Ishikawa (cell line): ENCODE data around the gene PCIF1.

Source experiments
- CEBPB ChIP-seq: IDR thresholded peaks from 2 replicates; pipeline ENCODE4 v1.6.1; 2012
- CREB1 ChIP-seq: IDR thresholded peaks from 2 replicates; pipeline ENCODE4 v1.6.1; 2012; ENCODE audit warnings: low read depth
- EGR1 ChIP-seq: IDR thresholded peaks from 2 replicates; pipeline ENCODE4 v1.6.1; 2012
- EP300 ChIP-seq: IDR thresholded peaks from 2 replicates; pipeline ENCODE4 v1.6.1; 2012; ENCODE audit warnings: borderline replicate concordance
- FOXM1 ChIP-seq: IDR thresholded peaks from 2 replicates; pipeline ENCODE4 v1.6.1; 2012; ENCODE audit warnings: low read depth, borderline replicate concordance
- NFIC ChIP-seq: IDR thresholded peaks from 2 replicates; pipeline ENCODE4 v1.6.1; 2012
- RAD21 ChIP-seq: IDR thresholded peaks from 2 replicates; pipeline ENCODE4 v1.6.1; 2012; ENCODE audit warnings: low read depth
- TAF1 ChIP-seq: IDR thresholded peaks from 2 replicates; pipeline ENCODE4 v1.6.1; 2012; ENCODE audit warnings: low read depth, mild to moderate bottlenecking
- TCF12 ChIP-seq: IDR thresholded peaks from 2 replicates; pipeline ENCODE4 v1.6.1; 2012; ENCODE audit warnings: low read depth
- TEAD4 ChIP-seq: IDR thresholded peaks from 2 replicates; pipeline ENCODE4 v1.6.1; 2012
- YY1 ChIP-seq: IDR thresholded peaks from 2 replicates; pipeline ENCODE4 v1.6.1; 2012; ENCODE audit warnings: low read depth
- ZBTB7A ChIP-seq: IDR thresholded peaks from 2 replicates; pipeline ENCODE4 v1.6.1; 2012; ENCODE audit warnings: low read depth
- TF ChIP-seq, protein P1 (sequence below): IDR thresholded peaks from 2 replicates; pipeline ENCODE4 v1.6.1; 2012
- TF ChIP-seq, protein P2 (sequence below): IDR thresholded peaks from 2 replicates; pipeline ENCODE4 v1.6.1; 2012; ENCODE audit warnings: low read depth, mild to moderate bottlenecking
- TF ChIP-seq, protein P3 (sequence below): IDR thresholded peaks from 2 replicates; pipeline ENCODE4 v1.6.1; 2012

The PCIF1 gene

DNA sequence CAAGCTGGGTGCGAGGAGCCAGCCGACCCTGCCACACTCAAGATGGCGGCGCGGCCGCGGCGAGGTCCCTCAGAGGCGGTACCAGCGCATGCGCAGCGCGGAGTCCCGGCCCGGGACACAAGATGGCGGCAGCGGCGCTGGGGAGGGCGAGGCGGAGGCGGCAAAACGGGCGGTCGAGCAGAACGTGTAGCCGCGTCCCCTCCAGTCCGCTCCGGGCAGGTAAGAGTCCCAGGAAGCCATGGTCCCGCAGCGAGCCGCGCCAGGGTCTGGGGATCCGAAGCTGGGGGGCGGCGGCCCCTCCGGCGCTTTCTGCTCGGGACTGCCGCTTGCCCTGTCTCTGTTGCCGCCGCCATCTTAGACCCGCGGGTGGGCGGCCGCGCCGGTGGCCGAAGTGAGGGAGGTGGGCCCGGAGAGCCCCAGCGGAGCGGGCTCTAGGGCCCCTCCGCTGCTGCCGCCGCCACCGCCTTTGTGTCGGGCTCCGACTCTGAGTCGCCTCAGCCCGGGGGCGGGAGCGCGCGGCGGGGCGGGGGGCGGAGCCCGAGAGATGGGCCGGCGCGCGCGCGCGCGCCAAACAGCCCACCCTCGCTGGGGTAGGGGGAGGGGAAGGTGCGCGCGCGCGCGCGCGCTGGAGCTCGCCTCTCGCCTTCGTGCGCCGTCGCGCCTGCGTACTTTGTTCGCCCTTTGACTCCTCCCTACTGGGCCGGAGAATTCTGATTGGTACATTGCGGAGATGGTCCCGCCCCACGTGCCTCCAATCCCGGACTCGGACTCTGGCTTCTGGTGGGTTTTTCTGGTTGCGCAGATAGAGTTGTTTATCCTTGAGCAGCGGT, at the start of gene PCIF1:
Gene PCIF1, plus strand, starts transcription at position 98 of the 830 bp plus-strand sequence. CDS start 4,317 bp downstream, outside the sequence.
- no peak for TF ChIP-seq NFIC
- TF ChIP-seq FOXM1 = no peak
- peak; percentile 100 for TF ChIP-seq TAF1
- TF ChIP-seq, protein P1, sequence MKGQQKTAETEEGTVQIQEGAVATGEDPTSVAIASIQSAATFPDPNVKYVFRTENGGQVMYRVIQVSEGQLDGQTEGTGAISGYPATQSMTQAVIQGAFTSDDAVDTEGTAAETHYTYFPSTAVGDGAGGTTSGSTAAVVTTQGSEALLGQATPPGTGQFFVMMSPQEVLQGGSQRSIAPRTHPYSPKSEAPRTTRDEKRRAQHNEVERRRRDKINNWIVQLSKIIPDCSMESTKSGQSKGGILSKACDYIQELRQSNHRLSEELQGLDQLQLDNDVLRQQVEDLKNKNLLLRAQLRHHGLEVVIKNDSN = peak; percentile 89
- TF ChIP-seq EGR1 = peak; percentile 83
- no peak for TF ChIP-seq CEBPB
- TF ChIP-seq, protein P2, sequence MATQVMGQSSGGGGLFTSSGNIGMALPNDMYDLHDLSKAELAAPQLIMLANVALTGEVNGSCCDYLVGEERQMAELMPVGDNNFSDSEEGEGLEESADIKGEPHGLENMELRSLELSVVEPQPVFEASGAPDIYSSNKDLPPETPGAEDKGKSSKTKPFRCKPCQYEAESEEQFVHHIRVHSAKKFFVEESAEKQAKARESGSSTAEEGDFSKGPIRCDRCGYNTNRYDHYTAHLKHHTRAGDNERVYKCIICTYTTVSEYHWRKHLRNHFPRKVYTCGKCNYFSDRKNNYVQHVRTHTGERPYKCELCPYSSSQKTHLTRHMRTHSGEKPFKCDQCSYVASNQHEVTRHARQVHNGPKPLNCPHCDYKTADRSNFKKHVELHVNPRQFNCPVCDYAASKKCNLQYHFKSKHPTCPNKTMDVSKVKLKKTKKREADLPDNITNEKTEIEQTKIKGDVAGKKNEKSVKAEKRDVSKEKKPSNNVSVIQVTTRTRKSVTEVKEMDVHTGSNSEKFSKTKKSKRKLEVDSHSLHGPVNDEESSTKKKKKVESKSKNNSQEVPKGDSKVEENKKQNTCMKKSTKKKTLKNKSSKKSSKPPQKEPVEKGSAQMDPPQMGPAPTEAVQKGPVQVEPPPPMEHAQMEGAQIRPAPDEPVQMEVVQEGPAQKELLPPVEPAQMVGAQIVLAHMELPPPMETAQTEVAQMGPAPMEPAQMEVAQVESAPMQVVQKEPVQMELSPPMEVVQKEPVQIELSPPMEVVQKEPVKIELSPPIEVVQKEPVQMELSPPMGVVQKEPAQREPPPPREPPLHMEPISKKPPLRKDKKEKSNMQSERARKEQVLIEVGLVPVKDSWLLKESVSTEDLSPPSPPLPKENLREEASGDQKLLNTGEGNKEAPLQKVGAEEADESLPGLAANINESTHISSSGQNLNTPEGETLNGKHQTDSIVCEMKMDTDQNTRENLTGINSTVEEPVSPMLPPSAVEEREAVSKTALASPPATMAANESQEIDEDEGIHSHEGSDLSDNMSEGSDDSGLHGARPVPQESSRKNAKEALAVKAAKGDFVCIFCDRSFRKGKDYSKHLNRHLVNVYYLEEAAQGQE = peak; percentile 39; the same call in 1 of the 2 replicates
- TF ChIP-seq RAD21 = no peak
- TF ChIP-seq, protein P3, sequence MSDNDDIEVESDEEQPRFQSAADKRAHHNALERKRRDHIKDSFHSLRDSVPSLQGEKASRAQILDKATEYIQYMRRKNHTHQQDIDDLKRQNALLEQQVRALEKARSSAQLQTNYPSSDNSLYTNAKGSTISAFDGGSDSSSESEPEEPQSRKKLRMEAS = 0 out of 2 replicates have a peak, but pooled peaks have one; percentile 49
- TF ChIP-seq CREB1 = no peak
- TF ChIP-seq EP300 = no peak; the same call in 1 of the 2 replicates
- no peak for TF ChIP-seq ZBTB7A
- peak; percentile 100 for TF ChIP-seq YY1
- TF ChIP-seq TCF12 = peak; percentile 60; the same call in 1 of the 2 replicates
- peak; percentile 44; the same call in 1 of the 2 replicates for TF ChIP-seq TEAD4

DNA sequence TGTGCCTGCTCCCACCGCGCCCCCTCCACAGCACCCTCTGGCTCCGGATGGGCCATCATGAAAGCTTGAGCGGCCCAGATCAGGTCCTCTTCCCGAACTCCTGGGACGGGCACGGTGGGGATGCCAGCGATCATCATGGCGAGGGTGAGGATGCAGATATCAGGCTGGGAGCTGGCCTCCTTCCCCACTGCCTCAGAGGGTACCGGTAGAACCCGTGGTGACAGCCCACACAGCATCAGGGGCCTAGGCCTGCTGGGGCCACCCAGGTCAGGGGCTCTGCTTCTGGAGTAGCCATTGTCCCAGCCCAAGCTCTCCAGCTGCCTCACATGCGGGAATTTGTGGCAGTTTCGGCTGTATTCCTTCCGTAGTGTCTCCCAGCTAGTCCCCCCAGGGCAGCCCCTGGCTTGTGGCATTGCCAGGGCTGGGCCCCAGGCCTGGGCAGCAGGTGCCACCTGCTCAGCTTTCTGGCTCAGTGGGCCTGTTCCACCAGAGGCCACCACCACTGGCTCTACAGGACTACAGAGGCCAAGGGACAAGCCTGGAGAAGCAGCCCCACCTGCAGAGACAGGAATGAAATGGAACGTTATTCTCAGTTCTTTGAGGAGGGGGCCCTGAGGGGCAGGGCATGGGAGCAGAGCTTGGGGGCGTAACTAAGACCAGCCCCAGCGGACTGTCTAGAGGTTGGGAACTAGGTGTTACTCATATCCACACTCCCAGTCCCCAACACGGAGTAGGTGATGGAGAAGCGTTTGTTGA, 47.7 kb upstream of the PCIF1 start:
- TF ChIP-seq CREB1 = no peak

DNA sequence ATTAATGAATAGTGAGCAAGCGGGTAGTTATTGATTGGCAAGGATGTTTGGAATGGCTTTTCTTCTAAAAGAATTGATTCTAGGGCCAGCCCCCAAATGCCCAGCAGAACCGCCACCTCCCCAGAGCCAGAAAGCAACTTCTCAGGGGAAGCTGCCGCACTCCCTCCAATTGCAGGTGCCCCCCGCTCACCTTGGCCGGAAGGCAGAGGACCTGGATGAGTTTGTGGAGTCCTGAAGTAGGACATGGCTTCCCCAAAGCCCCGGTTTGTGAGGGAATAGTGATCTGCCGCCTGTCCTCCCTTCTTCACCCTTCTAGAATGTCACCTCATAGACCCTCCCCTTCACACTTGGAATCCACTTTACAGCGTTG, 47.2 kb upstream of the PCIF1 start, which contains the start of gene SPATA25:
Gene SPATA25, minus strand, starts transcription at position 277 of the 370 bp plus-strand sequence. Its CDS starts 32 bp downstream, at position 245.
- TF ChIP-seq YY1 (no peak), NFIC (no peak), ZBTB7A (no peak), RAD21 (no peak)

DNA sequence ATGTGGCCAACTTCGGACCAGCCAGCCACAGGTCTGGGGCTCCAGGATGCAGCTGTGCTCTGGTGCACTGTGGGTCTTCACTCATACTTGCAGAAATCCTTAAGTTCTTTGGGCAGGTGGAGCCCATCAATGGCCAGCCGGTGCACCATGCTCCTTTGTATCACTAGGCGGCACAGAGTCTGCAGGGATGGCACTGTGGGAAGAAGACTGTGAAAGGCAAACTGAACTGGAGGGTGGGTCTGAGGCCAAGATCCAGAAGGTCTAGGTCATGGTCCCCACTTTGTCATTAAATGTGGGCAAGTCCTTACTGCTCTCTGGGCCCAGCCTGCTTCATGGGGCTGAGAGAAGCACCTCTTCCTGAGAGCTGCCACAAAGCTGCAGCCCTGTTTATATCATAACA, 45.8 kb upstream of the PCIF1 start:
- TF ChIP-seq TAF1 (no peak), CREB1 (no peak)
- TF ChIP-seq, protein P3 = no peak

DNA sequence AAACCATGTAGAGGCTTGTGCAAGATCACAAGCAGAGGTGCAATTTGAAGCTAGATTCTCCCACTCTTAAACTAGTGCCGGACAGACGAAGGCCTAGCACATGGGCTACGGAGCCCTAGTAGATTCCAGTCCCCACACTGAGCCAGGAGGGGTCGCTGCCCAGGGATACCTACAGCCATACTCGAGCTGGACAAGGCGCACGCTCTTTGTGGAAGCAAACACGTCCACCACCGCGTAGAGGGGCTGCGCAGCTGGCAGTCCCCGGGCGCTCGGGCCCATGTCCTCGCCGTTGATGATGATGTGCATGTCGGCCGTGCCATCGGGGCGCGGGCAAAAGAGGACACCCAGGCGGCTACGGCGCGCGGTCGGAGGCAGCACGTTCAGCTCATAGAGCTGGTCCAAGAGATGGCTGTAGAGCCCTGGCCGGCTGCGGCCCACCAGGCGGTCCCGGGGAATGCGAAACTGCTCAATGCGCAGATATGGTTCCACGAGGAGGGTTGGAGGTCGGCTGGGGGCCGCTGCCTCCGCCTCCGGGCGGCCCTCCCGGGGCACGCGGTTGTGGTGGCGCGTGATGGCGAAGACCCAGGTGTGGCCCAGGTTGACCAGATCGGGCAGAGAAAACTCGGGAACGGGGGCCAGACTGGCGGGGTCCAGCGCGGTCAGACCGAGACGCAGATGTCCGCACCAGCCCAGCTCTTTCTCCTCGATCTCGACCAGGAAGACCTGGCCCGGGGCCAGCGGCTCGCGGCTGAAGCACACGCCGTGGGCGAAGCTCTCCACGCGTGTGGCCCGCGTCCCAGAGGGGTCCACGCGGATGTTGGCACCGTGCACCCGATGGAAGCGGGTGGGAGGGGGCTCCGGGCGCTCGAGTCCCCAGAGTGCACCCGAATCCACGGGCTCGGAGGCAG, 44.2 kb upstream of the PCIF1 start:
- TF ChIP-seq YY1 = no peak
- peak; percentile 47; the same call in 1 of the 2 replicates for TF ChIP-seq NFIC

DNA sequence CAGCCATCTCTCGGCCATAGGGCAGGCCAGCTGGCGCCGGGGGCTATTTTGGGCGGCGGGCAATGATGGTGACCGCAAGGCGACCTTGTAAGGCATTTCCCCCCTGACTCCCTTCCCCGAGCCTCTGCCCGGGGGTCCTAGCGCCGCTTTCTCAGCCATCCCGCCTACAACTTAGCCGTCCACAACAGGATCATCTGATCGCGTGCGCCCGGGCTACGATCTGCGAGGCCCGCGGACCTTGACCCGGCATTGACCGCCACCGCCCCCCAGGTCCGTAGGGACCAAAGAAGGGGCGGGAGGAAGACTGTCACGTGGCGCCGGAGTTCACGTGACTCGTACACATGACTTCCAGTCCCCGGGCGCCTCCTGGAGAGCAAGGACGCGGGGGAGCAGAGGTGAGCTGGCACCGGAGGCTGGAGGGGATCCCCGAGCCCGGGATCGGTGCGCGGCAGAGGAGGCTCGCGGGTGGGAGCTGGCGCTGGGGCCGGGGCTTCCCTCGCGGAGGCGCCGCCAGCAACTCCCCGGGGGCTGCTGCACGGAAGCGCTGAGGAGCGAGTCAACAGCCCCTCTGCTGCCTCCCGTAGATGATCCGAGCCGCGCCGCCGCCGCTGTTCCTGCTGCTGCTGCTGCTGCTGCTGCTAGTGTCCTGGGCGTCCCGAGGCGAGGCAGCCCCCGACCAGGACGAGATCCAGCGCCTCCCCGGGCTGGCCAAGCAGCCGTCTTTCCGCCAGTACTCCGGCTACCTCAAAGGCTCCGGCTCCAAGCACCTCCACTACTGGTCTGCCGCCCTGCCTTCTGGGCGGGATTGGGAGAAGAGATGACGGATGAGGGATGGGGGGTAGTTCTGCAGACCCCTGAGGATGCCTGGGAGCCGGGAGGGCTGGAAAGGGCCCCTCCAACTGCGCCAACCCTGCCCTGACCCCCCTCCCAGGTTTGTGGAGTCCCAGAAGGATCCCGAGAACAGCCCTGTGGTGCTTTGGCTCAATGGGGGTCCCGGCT, 43.2 kb upstream of the PCIF1 start, which contains the start of the genes CTSA and NEURL2:
Gene CTSA, plus strand, starts transcription at position 351 of the 999 bp plus-strand sequence. Its CDS starts 234 bp downstream, at position 585.
Gene NEURL2, minus strand, starts transcription at position 224 of the 999 bp plus-strand sequence. Its CDS starts 217 bp downstream, at position 7.
- no peak for TF ChIP-seq CEBPB
- TF ChIP-seq, protein P3 = peak; percentile 88
- TF ChIP-seq TEAD4 = no peak
- TF ChIP-seq RAD21 = peak; percentile 11; the same call in 1 of the 2 replicates
- peak; percentile 61; the same call in 1 of the 2 replicates for TF ChIP-seq TCF12
- no peak; the same call in 1 of the 2 replicates for TF ChIP-seq EGR1
- TF ChIP-seq NFIC = 0 out of 2 replicates have a peak, but pooled peaks have one; percentile 20
- TF ChIP-seq CREB1 = no peak
- peak; percentile 92 for TF ChIP-seq TAF1
- peak; percentile 61 for TF ChIP-seq EP300
- TF ChIP-seq FOXM1 = no peak
- TF ChIP-seq, protein P2 = no peak
- TF ChIP-seq YY1 = peak; percentile 87
- peak; percentile 74; the same call in 1 of the 2 replicates for TF ChIP-seq ZBTB7A
- TF ChIP-seq, protein P1 = peak; percentile 100
